ENCODE measurements around the gene CDC25B.

CDC25B gene

GRCh38 chr20:3795511-3796468 lies at the start of gene CDC25B:
Gene CDC25B, plus strand, starts transcription at chr20:3796310. Its CDS starts 222 bp downstream, at chr20:3796532.
- ATAC-seq (ENCODE audit: low read depth): peak; percentile 86
- TF ChIP-seq CTCF (IDR thresholded peaks at IDR 0.05; ENCODE audit: poor library complexity, severe bottlenecking): peak; percentile 40
- Histone ChIP-seq H3K36me3 (ENCODE audit: low read depth) (peaks cover 40% of the 10 kb centered on the region), H3K9me3 (ENCODE audit: severe bottlenecking) (no peaks in the 10 kb centered on the region), H3K4me3 (ENCODE audit: severe bottlenecking) (peak within 1 kb of the TSS; percentile 82), H3K27me3 (ENCODE audit: insufficient read depth, poor library complexity, severe bottlenecking) (no peaks in the 10 kb centered on the region), H3K4me1 (ENCODE audit: insufficient read depth, poor library complexity, severe bottlenecking) (peaks cover 11% of the 10 kb centered on the region), H3K27ac (ENCODE audit: poor library complexity, severe bottlenecking) (peak within 1 kb of the TSS; percentile 74)
- DNase-seq (ENCODE audit: low spot score): peak; percentile 97

- DNase-seq (ENCODE audit: low spot score): no peak
- Histone ChIP-seq H3K9me3 (ENCODE audit: severe bottlenecking) (no peaks in the 10 kb centered on the region), H3K27ac (ENCODE audit: poor library complexity, severe bottlenecking) (no peak overlapping the region), H3K4me3 (ENCODE audit: severe bottlenecking) (no peak overlapping the region), H3K27me3 (ENCODE audit: insufficient read depth, poor library complexity, severe bottlenecking) (peaks cover 23% of the 10 kb centered on the region), H3K4me1 (ENCODE audit: insufficient read depth, poor library complexity, severe bottlenecking) (no peaks in the 10 kb centered on the region), H3K36me3 (ENCODE audit: low read depth) (no peaks in the 10 kb centered on the region)
- TF ChIP-seq CTCF (IDR thresholded peaks at IDR 0.05; ENCODE audit: poor library complexity, severe bottlenecking): no peak
- no peak for ATAC-seq (ENCODE audit: low read depth)
Observed at GRCh38 chr20:3747471-3747870, 48.6 kb upstream of the CDC25B start.

- ATAC-seq (ENCODE audit: low read depth) (no peak), DNase-seq (ENCODE audit: low spot score) (no peak)
- no peaks in the 10 kb centered on the region for H3K4me1 ChIP-seq (ENCODE audit: insufficient read depth, poor library complexity, severe bottlenecking)
- peaks cover 23% of the 10 kb centered on the region for H3K27me3 ChIP-seq (ENCODE audit: insufficient read depth, poor library complexity, severe bottlenecking)
- H3K4me3 ChIP-seq (ENCODE audit: severe bottlenecking): no peak overlapping the region
- H3K27ac ChIP-seq (ENCODE audit: poor library complexity, severe bottlenecking): no peak overlapping the region
- no peak for TF ChIP-seq CTCF (IDR thresholded peaks at IDR 0.05; ENCODE audit: poor library complexity, severe bottlenecking)
- H3K9me3 ChIP-seq (ENCODE audit: severe bottlenecking): no peaks in the 10 kb centered on the region
- H3K36me3 ChIP-seq (ENCODE audit: low read depth): no peaks in the 10 kb centered on the region
Observed at GRCh38 chr20:3748073-3748472, 48.0 kb upstream of the CDC25B start.

- Histone ChIP-seq H3K4me3 (ENCODE audit: severe bottlenecking) (peak overlapping the region; percentile 15), H3K27ac (ENCODE audit: poor library complexity, severe bottlenecking) (no peak overlapping the region), H3K27me3 (ENCODE audit: insufficient read depth, poor library complexity, severe bottlenecking) (peaks cover 23% of the 10 kb centered on the region), H3K36me3 (ENCODE audit: low read depth) (no peaks in the 10 kb centered on the region), H3K4me1 (ENCODE audit: insufficient read depth, poor library complexity, severe bottlenecking) (no peaks in the 10 kb centered on the region), H3K9me3 (ENCODE audit: severe bottlenecking) (no peaks in the 10 kb centered on the region)
- ATAC-seq (ENCODE audit: low read depth): no peak
- no peak for DNase-seq (ENCODE audit: low spot score)
- TF ChIP-seq CTCF (IDR thresholded peaks at IDR 0.05; ENCODE audit: poor library complexity, severe bottlenecking): no peak
Observed at GRCh38 chr20:3749087-3749688, 46.9 kb upstream of the CDC25B start.

Measured in RWPE2 (cell line).